PC-3 (cell line): Measurements from ENCODE around the gene TFB1M.

Source experiments
- EZH2phosphoT487 ChIP-seq: fragments of 300-600 bp; sonication (generic); IDR thresholded peaks from 2 replicates; pipeline ENCODE4 v1.6.1; 2018; ENCODE audit warnings: mild to moderate bottlenecking, antibody characterized with exemption, low read length, borderline replicate concordance
- TF ChIP-seq, protein P1 (sequence below): fragments of 300-600 bp; sonication (generic); conservative IDR thresholded peaks from 2 replicates; pipeline ENCODE4 v1.5.1; 2017; ENCODE audit warnings: antibody characterized with exemption, low read depth, mild to moderate bottlenecking, low read length

DNA sequence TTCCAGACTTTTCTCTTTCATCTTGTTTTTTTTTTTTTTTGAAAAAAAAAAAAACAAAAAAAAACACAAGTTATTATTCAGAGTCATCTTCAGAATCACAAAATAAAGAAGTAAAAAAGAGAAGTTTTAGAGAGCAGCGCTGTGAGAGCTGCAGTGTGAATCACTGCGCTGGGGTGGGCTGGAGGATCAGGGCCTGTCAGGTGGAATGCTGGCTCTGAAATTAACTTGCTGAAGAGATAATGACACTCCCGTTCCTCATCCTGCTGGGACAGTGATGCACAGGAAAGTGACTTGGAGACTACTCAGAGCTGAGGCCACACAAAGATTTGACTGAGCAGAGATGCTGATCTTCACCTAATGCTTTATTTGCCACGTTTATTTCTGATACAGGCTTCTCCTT is 93.2 kb downstream of the TFB1M start:
- TF ChIP-seq, protein P1, sequence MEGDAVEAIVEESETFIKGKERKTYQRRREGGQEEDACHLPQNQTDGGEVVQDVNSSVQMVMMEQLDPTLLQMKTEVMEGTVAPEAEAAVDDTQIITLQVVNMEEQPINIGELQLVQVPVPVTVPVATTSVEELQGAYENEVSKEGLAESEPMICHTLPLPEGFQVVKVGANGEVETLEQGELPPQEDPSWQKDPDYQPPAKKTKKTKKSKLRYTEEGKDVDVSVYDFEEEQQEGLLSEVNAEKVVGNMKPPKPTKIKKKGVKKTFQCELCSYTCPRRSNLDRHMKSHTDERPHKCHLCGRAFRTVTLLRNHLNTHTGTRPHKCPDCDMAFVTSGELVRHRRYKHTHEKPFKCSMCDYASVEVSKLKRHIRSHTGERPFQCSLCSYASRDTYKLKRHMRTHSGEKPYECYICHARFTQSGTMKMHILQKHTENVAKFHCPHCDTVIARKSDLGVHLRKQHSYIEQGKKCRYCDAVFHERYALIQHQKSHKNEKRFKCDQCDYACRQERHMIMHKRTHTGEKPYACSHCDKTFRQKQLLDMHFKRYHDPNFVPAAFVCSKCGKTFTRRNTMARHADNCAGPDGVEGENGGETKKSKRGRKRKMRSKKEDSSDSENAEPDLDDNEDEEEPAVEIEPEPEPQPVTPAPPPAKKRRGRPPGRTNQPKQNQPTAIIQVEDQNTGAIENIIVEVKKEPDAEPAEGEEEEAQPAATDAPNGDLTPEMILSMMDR = no peak
- no peak for TF ChIP-seq EZH2phosphoT487
